ENCODE data around the gene SYS1.
A peak's percentile ranks its signal among the peaks of the same experiment; 100 is the strongest.

SYS1 gene

GRCh38 chr20:45370571-45371160 lies 7.7 kb downstream of the SYS1 start:
- H3F3A ChIP-seq (ENCODE audit: control insufficient read depth, insufficient read depth) = peaks cover 22% of the 10 kb centered on the region
- no peaks in the 10 kb centered on the region for H3K9me3 ChIP-seq (ENCODE audit: control insufficient read depth, insufficient read depth, low read length)
- H4K20me1 ChIP-seq (ENCODE audit: control insufficient read depth, insufficient read depth, low read depth, low read length) = peaks cover 14% of the 10 kb centered on the region
- no peak overlapping the region for H3K27ac ChIP-seq (ENCODE audit: low read depth, low read length)
- TF ChIP-seq CTCF (IDR thresholded peaks at IDR 0.05; ENCODE audit: low read depth, low read length, poor library complexity, severe bottlenecking) (no peak), EZH2phosphoT487 (IDR thresholded peaks at IDR 0.05; ENCODE audit: borderline replicate concordance, low read length) (no peak)
- H3K4me1 ChIP-seq (ENCODE audit: control insufficient read depth, low read length) = peaks cover 56% of the 10 kb centered on the region
- H3K9me2 ChIP-seq (replicated peaks; ENCODE audit: control insufficient read depth, low read length) = no peaks in the 10 kb centered on the region
- H3K36me3 ChIP-seq (ENCODE audit: control insufficient read depth, low read length) = peaks cover 30% of the 10 kb centered on the region
- H3K4me3 ChIP-seq (ENCODE audit: low read length) = no peak overlapping the region
- peaks cover 16% of the 10 kb centered on the region for H3K79me2 ChIP-seq (ENCODE audit: control insufficient read depth, low read length)
- H3K27me3 ChIP-seq (ENCODE audit: control insufficient read depth, low read length) = no peaks in the 10 kb centered on the region
- H3K4me2 ChIP-seq (ENCODE audit: low read length) = no peak overlapping the region

DNA sequence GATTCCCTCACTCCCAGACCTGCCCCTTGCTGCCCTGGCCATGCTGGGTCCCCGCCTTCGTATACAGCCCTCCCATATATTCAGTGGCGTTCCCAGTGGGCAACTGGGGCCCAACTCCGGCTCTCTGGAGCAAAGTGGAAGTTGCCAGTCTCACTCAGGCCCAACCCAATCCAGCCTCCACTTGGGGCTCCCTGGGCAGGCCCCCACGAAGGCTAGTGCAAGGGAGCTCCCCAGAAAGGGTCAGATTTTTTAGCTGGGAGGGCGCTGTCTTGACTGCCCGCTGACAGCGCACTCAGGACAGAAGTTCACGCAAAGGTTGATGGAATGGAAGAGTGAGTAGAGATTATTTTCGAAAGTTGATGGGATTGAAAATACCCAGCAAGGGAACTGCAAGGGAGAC lies 9.3 kb downstream of the SYS1 start:
- Histone ChIP-seq H4K20me1 (ENCODE audit: control insufficient read depth, insufficient read depth, low read depth, low read length) (peaks cover 14% of the 10 kb centered on the region), H3K27me3 (ENCODE audit: control insufficient read depth, low read length) (no peaks in the 10 kb centered on the region), H3K79me2 (ENCODE audit: control insufficient read depth, low read length) (peaks cover 10% of the 10 kb centered on the region), H3K9me3 (ENCODE audit: control insufficient read depth, insufficient read depth, low read length) (no peaks in the 10 kb centered on the region), H3K36me3 (ENCODE audit: control insufficient read depth, low read length) (peaks cover 15% of the 10 kb centered on the region), H3K27ac (ENCODE audit: low read depth, low read length) (no peak overlapping the region), H3F3A (ENCODE audit: control insufficient read depth, insufficient read depth) (peaks cover 22% of the 10 kb centered on the region), H3K4me1 (ENCODE audit: control insufficient read depth, low read length) (peaks cover 44% of the 10 kb centered on the region), H3K4me3 (ENCODE audit: low read length) (no peak overlapping the region), H3K9me2 (replicated peaks; ENCODE audit: control insufficient read depth, low read length) (no peaks in the 10 kb centered on the region), H3K4me2 (ENCODE audit: low read length) (no peak overlapping the region)
- no peak for TF ChIP-seq EZH2phosphoT487 (IDR thresholded peaks at IDR 0.05; ENCODE audit: borderline replicate concordance, low read length)
- no peak for TF ChIP-seq CTCF (IDR thresholded peaks at IDR 0.05; ENCODE audit: low read depth, low read length, poor library complexity, severe bottlenecking)

DNA sequence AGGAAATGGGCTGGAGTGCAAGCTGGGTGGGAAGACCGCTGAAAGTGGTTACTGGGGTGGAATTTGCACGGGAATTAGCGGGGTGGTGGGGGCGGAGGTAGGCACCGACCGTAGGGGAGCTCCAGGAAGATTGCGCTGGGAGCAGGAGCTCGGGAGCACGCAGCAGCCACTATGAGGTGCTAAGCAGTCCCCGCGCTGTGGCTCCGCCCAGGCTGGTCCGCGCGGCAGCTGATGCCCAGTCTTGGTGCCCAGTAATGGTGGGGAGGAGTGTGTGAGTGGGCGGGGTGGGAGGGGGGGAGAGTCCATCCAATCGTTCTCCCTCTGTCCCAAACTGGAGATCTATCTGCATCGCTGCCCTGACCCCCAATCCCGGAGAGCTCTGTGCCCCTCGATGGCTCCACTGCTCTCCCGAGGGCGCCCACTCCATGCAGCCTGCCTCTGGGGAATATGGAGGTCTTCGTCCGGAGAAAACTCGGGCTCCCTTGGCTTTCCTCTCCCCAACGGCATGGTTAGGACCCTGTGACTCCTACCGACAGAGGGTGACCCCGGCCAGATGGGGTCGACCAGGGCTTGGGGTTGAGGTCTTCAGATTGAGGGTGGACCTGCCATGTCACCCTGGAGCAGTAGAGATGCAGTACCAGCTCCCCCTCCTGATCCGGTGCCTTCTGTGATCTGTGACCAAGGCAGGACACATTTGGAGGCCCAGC lies 9.8 kb downstream of the SYS1 start:
- no peak for TF ChIP-seq CTCF (IDR thresholded peaks at IDR 0.05; ENCODE audit: low read depth, low read length, poor library complexity, severe bottlenecking)
- TF ChIP-seq EZH2phosphoT487 (IDR thresholded peaks at IDR 0.05; ENCODE audit: borderline replicate concordance, low read length) = no peak
- peaks cover 9% of the 10 kb centered on the region for H4K20me1 ChIP-seq (ENCODE audit: control insufficient read depth, insufficient read depth, low read depth, low read length)
- peak overlapping the region; percentile 73 for H3K4me2 ChIP-seq (ENCODE audit: low read length)
- H3K4me3 ChIP-seq (ENCODE audit: low read length) = peak overlapping the region; percentile 69
- H3K9me2 ChIP-seq (replicated peaks; ENCODE audit: control insufficient read depth, low read length) = no peaks in the 10 kb centered on the region
- peaks cover 38% of the 10 kb centered on the region for H3K4me1 ChIP-seq (ENCODE audit: control insufficient read depth, low read length)
- H3K27me3 ChIP-seq (ENCODE audit: control insufficient read depth, low read length) = no peaks in the 10 kb centered on the region
- peaks cover 7% of the 10 kb centered on the region; the same call in 1 of the 2 replicates for H3K79me2 ChIP-seq (ENCODE audit: control insufficient read depth, low read length)
- peaks cover 9% of the 10 kb centered on the region for H3K36me3 ChIP-seq (ENCODE audit: control insufficient read depth, low read length)
- H3K27ac ChIP-seq (ENCODE audit: low read depth, low read length) = peak overlapping the region; percentile 40
- no peaks in the 10 kb centered on the region for H3K9me3 ChIP-seq (ENCODE audit: control insufficient read depth, insufficient read depth, low read length)
- H3F3A ChIP-seq (ENCODE audit: control insufficient read depth, insufficient read depth) = peaks cover 17% of the 10 kb centered on the region
